BLaER1 (cell line): ENCODE data around the gene UBE2I.
A peak's percentile ranks its signal among the peaks of the same experiment; 100 is the strongest.

ENCODE experiments used
- H3K27ac ChIP-seq: shearing (Covaris generic); formaldehyde crosslinking; 2 replicates; pipeline ENCODE4 v1.8.1; 2022
- H3K27me3 ChIP-seq: shearing (Covaris generic); formaldehyde crosslinking; 2 replicates; pipeline ENCODE4 v1.8.1; 2022
- H3K36me3 ChIP-seq: shearing (Covaris generic); formaldehyde crosslinking; 2 replicates; pipeline ENCODE4 v1.8.1; 2022
- H3K4me1 ChIP-seq: shearing (Covaris generic); formaldehyde crosslinking; 2 replicates; pipeline ENCODE4 v1.8.1; 2022
- H3K4me2 ChIP-seq: shearing (Covaris generic); formaldehyde crosslinking; 2 replicates; pipeline ENCODE4 v1.8.1; 2022
- H3K4me3 ChIP-seq: shearing (Covaris generic); formaldehyde crosslinking; 2 replicates; pipeline ENCODE4 v1.8.1; 2022
- H3K9ac ChIP-seq: shearing (Covaris generic); formaldehyde crosslinking; 2 replicates; pipeline ENCODE4 v1.8.1; 2022
- H3K9me3 ChIP-seq: shearing (Covaris generic); formaldehyde crosslinking; 2 replicates; pipeline ENCODE4 v1.8.1; 2022
- H4K20me1 ChIP-seq: shearing (Covaris generic); formaldehyde crosslinking; 2 replicates; pipeline ENCODE4 v1.8.1; 2022
- Cebpa-rat ChIP-seq: shearing (Covaris generic); IDR thresholded peaks from 2 replicates; pipeline ENCODE4 v1.8.1; 2022

The UBE2I gene

GRCh38 chr16:1277151-1277598 lies 32.3 kb upstream of the UBE2I start:
- TF ChIP-seq Cebpa-rat, result no peak
- Histone ChIP-seq H3K4me1 (peaks cover 43% of the 10 kb centered on the region), H3K9me3 (no peaks in the 10 kb centered on the region), H4K20me1 (no peaks in the 10 kb centered on the region), H3K4me2 (no peak overlapping the region), H3K27ac (no peak overlapping the region), H3K36me3 (no peaks in the 10 kb centered on the region), H3K9ac (no peak overlapping the region), H3K27me3 (peaks cover 39% of the 10 kb centered on the region), H3K4me3 (no peak overlapping the region)

- Histone ChIP-seq H3K36me3 (no peaks in the 10 kb centered on the region), H3K9ac (no peak overlapping the region), H3K4me2 (no peak overlapping the region), H4K20me1 (no peaks in the 10 kb centered on the region), H3K4me1 (peaks cover 44% of the 10 kb centered on the region), H3K9me3 (no peaks in the 10 kb centered on the region), H3K27me3 (peaks cover 44% of the 10 kb centered on the region), H3K27ac (no peak overlapping the region), H3K4me3 (no peak overlapping the region)
- TF ChIP-seq Cebpa-rat, result no peak
These were observed 31.7 kb upstream of the UBE2I start for GRCh38 chr16:1277617-1278282.

GRCh38 chr16:1278477-1278876 lies 31.0 kb upstream of the UBE2I start:
- Histone ChIP-seq H3K27me3 (peaks cover 52% of the 10 kb centered on the region), H3K4me2 (peak overlapping the region; percentile 67), H3K27ac (no peak overlapping the region), H3K9ac (no peak overlapping the region), H4K20me1 (no peaks in the 10 kb centered on the region), H3K9me3 (no peaks in the 10 kb centered on the region), H3K36me3 (no peaks in the 10 kb centered on the region), H3K4me1 (peaks cover 51% of the 10 kb centered on the region), H3K4me3 (no peak overlapping the region)
- TF ChIP-seq Cebpa-rat, result no peak

GRCh38 chr16:1279081-1279944 lies 30.1 kb upstream of the UBE2I start:
- Histone ChIP-seq H3K4me2 (peak overlapping the region; percentile 67), H3K27me3 (peaks cover 57% of the 10 kb centered on the region)

GRCh38 chr16:1279945-1280589 lies 29.4 kb upstream of the UBE2I start:
- Histone ChIP-seq H3K27ac (peak overlapping the region; percentile 38; the same call in 1 of the 2 replicates), H3K27me3 (peaks cover 60% of the 10 kb centered on the region), H3K9me3 (no peaks in the 10 kb centered on the region), H3K4me2 (peak overlapping the region; percentile 67), H3K4me1 (peaks cover 62% of the 10 kb centered on the region), H4K20me1 (no peaks in the 10 kb centered on the region), H3K36me3 (no peaks in the 10 kb centered on the region), H3K4me3 (no peak overlapping the region), H3K9ac (no peak overlapping the region)
- TF ChIP-seq Cebpa-rat, result no peak

More at GRCh38 chr16:1279081-1279944, 30.1 kb upstream of the UBE2I start:
- TF ChIP-seq Cebpa-rat, result no peak
- Histone ChIP-seq H3K4me3 (no peak overlapping the region), H3K27ac (peak overlapping the region; percentile 38; the same call in 1 of the 2 replicates), H3K9ac (no peak overlapping the region), H3K4me1 (peaks cover 60% of the 10 kb centered on the region), H3K36me3 (no peaks in the 10 kb centered on the region), H3K9me3 (no peaks in the 10 kb centered on the region), H4K20me1 (no peaks in the 10 kb centered on the region)

- peaks cover 62% of the 10 kb centered on the region for H3K4me1 ChIP-seq
- no peaks in the 10 kb centered on the region for H3K36me3 ChIP-seq
- H3K9ac ChIP-seq, result no peak overlapping the region
- peaks cover 63% of the 10 kb centered on the region for H3K27me3 ChIP-seq
- no peaks in the 10 kb centered on the region for H4K20me1 ChIP-seq
- H3K4me2 ChIP-seq, result peak overlapping the region; percentile 77; the same call in 1 of the 2 replicates
- H3K9me3 ChIP-seq, result no peaks in the 10 kb centered on the region
- H3K27ac ChIP-seq, result no peak overlapping the region
- TF ChIP-seq Cebpa-rat, result no peak
- no peak overlapping the region for H3K4me3 ChIP-seq
These were observed 28.7 kb upstream of the UBE2I start for GRCh38 chr16:1280783-1281182.

GRCh38 chr16:1281517-1281916 lies 27.9 kb upstream of the UBE2I start:
- peaks cover 62% of the 10 kb centered on the region for H3K4me1 ChIP-seq
- no peak overlapping the region for H3K4me3 ChIP-seq
- peaks cover 69% of the 10 kb centered on the region for H3K27me3 ChIP-seq
- no peaks in the 10 kb centered on the region for H3K36me3 ChIP-seq
- no peak overlapping the region for H3K9ac ChIP-seq
- TF ChIP-seq Cebpa-rat, result no peak
- peak overlapping the region; percentile 77 for H3K4me2 ChIP-seq
- H4K20me1 ChIP-seq, result no peaks in the 10 kb centered on the region
- H3K9me3 ChIP-seq, result no peaks in the 10 kb centered on the region
- H3K27ac ChIP-seq, result no peak overlapping the region

- no peaks in the 10 kb centered on the region for H3K9me3 ChIP-seq
- TF ChIP-seq Cebpa-rat, result no peak
- no peaks in the 10 kb centered on the region for H4K20me1 ChIP-seq
- no peak overlapping the region for H3K27ac ChIP-seq
- H3K4me2 ChIP-seq, result peak overlapping the region; percentile 77
- peaks cover 64% of the 10 kb centered on the region for H3K27me3 ChIP-seq
- H3K4me1 ChIP-seq, result peaks cover 62% of the 10 kb centered on the region
- H3K36me3 ChIP-seq, result no peaks in the 10 kb centered on the region
- H3K9ac ChIP-seq, result no peak overlapping the region
- no peak overlapping the region for H3K4me3 ChIP-seq
These were observed 27.0 kb upstream of the UBE2I start for GRCh38 chr16:1282324-1282973.

- H3K4me2 ChIP-seq, result peak overlapping the region; percentile 77
- peaks cover 62% of the 10 kb centered on the region for H3K4me1 ChIP-seq
- peaks cover 65% of the 10 kb centered on the region for H3K27me3 ChIP-seq
- H4K20me1 ChIP-seq, result no peaks in the 10 kb centered on the region
- no peaks in the 10 kb centered on the region for H3K36me3 ChIP-seq
- no peaks in the 10 kb centered on the region for H3K9me3 ChIP-seq
- H3K9ac ChIP-seq, result peak overlapping the region; percentile 15; the same call in 1 of the 2 replicates
- no peak overlapping the region for H3K27ac ChIP-seq
- TF ChIP-seq Cebpa-rat, result no peak
- no peak overlapping the region; the same call in 1 of the 2 replicates for H3K4me3 ChIP-seq
These were observed 26.1 kb upstream of the UBE2I start for GRCh38 chr16:1283296-1283695.
